HG03039 (cell line): ENCODE measurements around the gene COMMD4.

Experiments used
- ATAC-seq: cut with Tn5 transposase; IDR thresholded peaks from one replicate; pipeline ENCODE4 v1.9.1; 2021; ENCODE audit warnings: mild to moderate bottlenecking, moderate library complexity; ENCODE audit not compliant: unreplicated experiment

COMMD4 gene

GRCh38 chr15:75355369-75355768 lies 19.5 kb downstream of the COMMD4 start:
- ATAC-seq: no peak

- ATAC-seq: no peak
These were observed 20.1 kb downstream of the COMMD4 start for GRCh38 chr15:75356006-75356405.

- no peak for ATAC-seq
These were observed 20.7 kb downstream of the COMMD4 start for GRCh38 chr15:75356517-75356916.

- ATAC-seq: no peak
These were observed 22.3 kb downstream of the COMMD4 start for GRCh38 chr15:75357976-75358673.

GRCh38 chr15:75358771-75359536 lies 23.1 kb downstream of the COMMD4 start:
- no peak for ATAC-seq

- no peak for ATAC-seq
These were observed 23.8 kb downstream of the COMMD4 start for GRCh38 chr15:75359537-75360250.

GRCh38 chr15:75360391-75360790 lies 24.5 kb downstream of the COMMD4 start:
- ATAC-seq: no peak

- ATAC-seq: no peak
These were observed 25.0 kb downstream of the COMMD4 start for GRCh38 chr15:75360856-75361255.

- no peak for ATAC-seq
These were observed 25.6 kb downstream of the COMMD4 start for GRCh38 chr15:75361361-75361988.

GRCh38 chr15:75361989-75362641 lies 26.3 kb downstream of the COMMD4 start:
- ATAC-seq: no peak

- no peak for ATAC-seq
These were observed 26.9 kb downstream of the COMMD4 start for GRCh38 chr15:75362642-75363249.

GRCh38 chr15:75363786-75364185 lies 27.9 kb downstream of the COMMD4 start:
- ATAC-seq: no peak

- no peak for ATAC-seq
These were observed 29.0 kb downstream of the COMMD4 start for GRCh38 chr15:75364881-75365280.

GRCh38 chr15:75366163-75366562 lies 30.3 kb downstream of the COMMD4 start:
- no peak for ATAC-seq

GRCh38 chr15:75367006-75367405 lies 31.1 kb downstream of the COMMD4 start:
- no peak for ATAC-seq

- no peak for ATAC-seq
These were observed 31.6 kb downstream of the COMMD4 start for GRCh38 chr15:75367406-75367912.

- ATAC-seq: peak; percentile 81
These were observed 32.2 kb downstream of the COMMD4 start, which contains the start of gene MAN2C1 for GRCh38 chr15:75367913-75368688. MAN2C1 (minus strand) TSS chr15:75368607; CDS start chr15:75368583, 24 bp downstream.

- ATAC-seq: peak; percentile 3
These were observed 32.9 kb downstream of the COMMD4 start for GRCh38 chr15:75368689-75369239.
